Suppressor macrophage (primary cell): ENCODE measurements around the gene CTAGE15.
"Not testable (repeated sequence)": the region's sequence is repeated elsewhere in the genome, so short reads cannot be mapped to it uniquely, and the experiment has no call there.

Source experiments
- DNase-seq, 4 experiments: peaks; one replicate each; pipeline ENCODE4 v3.0.0-alpha.2; 2020 to 2022
- total RNA-seq, 17 experiments: gene quantifications; one replicate each; lab custom pipeline; 2026; ENCODE audit warnings: mixed read lengths in 6 of 17, inconsistent platforms in 3 of 17; lab: John Stamatoyannopoulos, UW

CTAGE15 gene
- 0 to 0.11 (median 0) reads per million in 17 experiments for total RNA-seq

GRCh38 chr7:143571501-143571900, at the start of gene CTAGE15:
Gene CTAGE15 (plus strand): TSS chr7:143571801. CDS start chr7:143571818, 17 bp downstream.
- DNase-seq = not testable (repeated sequence)

GRCh38 chr7:143522309-143522916, 49.2 kb upstream of the CTAGE15 start:
- not testable (repeated sequence) for DNase-seq

GRCh38 chr7:143531169-143531926, 40.3 kb upstream of the CTAGE15 start:
- not testable (repeated sequence) for DNase-seq

- not testable (repeated sequence) for DNase-seq
Measured at GRCh38 chr7:143531932-143532331, 39.7 kb upstream of the CTAGE15 start.

GRCh38 chr7:143533213-143533839, 38.3 kb upstream of the CTAGE15 start:
- DNase-seq = not testable (repeated sequence)

GRCh38 chr7:143536443-143536842, 35.2 kb upstream of the CTAGE15 start:
- not testable (repeated sequence) for DNase-seq

- DNase-seq = not testable (repeated sequence)
Measured at GRCh38 chr7:143543288-143544038, 28.1 kb upstream of the CTAGE15 start.

- not testable (repeated sequence) for DNase-seq
Measured at GRCh38 chr7:143555968-143556367, 15.6 kb upstream of the CTAGE15 start.

GRCh38 chr7:143563306-143563705, 8.3 kb upstream of the CTAGE15 start:
- not testable (repeated sequence) for DNase-seq

GRCh38 chr7:143566001-143566400, 5.6 kb upstream of the CTAGE15 start:
- DNase-seq = not testable (repeated sequence)

- DNase-seq = not testable (repeated sequence)
Measured at GRCh38 chr7:143588183-143588582, 16.6 kb downstream of the CTAGE15 start.

GRCh38 chr7:143589897-143590296, 18.3 kb downstream of the CTAGE15 start:
- not testable (repeated sequence) for DNase-seq

- not testable (repeated sequence) for DNase-seq
Measured at GRCh38 chr7:143598086-143598485, 26.5 kb downstream of the CTAGE15 start.

GRCh38 chr7:143603549-143603948, 31.9 kb downstream of the CTAGE15 start:
- not testable (repeated sequence) for DNase-seq

GRCh38 chr7:143606088-143606487, 34.5 kb downstream of the CTAGE15 start:
- DNase-seq = not testable (repeated sequence)

GRCh38 chr7:143615545-143615944, 43.9 kb downstream of the CTAGE15 start:
- peak in 1 of 4 experiments; percentile 0 for DNase-seq

GRCh38 chr7:143617204-143617603, 45.6 kb downstream of the CTAGE15 start:
- DNase-seq = not testable (repeated sequence)

GRCh38 chr7:143620058-143620457, 48.5 kb downstream of the CTAGE15 start:
- DNase-seq = not testable (repeated sequence)

- DNase-seq = not testable (repeated sequence)
Measured at GRCh38 chr7:143620646-143621045, 49.0 kb downstream of the CTAGE15 start, which contains the start of gene TCAF2. Gene TCAF2 (plus strand): TSS chr7:143620974.

GRCh38 chr7:143621175-143621574, 49.6 kb downstream of the CTAGE15 start:
- not testable (repeated sequence) for DNase-seq

GRCh38 chr7:143622130-143622529, 50.5 kb downstream of the CTAGE15 start:
- not testable (repeated sequence) for DNase-seq
